SKM-1 (cell line): ENCODE results near the gene BAIAP2L1.

ENCODE experiments used
- DNase-seq: peaks from one replicate; lab custom pipeline; 2025; ENCODE audit not compliant: unreplicated experiment; lab: John Stamatoyannopoulos, UW

BAIAP2L1 gene

GRCh38 chr7:98241674-98242241 is 159.1 kb downstream of the BAIAP2L1 start:
- no peak for DNase-seq
